Thymus (tissue), 11 donors: ENCODE results near the gene RNU1-3. TPM values are rescaled to one million over a fixed set of nuclear protein-coding genes. Genes with fewer than 3 reads are reported as not detected.
"Not testable (repeated sequence)": the region's sequence is repeated elsewhere in the genome, so short reads cannot be mapped to it uniquely, and the experiment has no call there.

ENCODE experiments used
- DNase-seq, 9 donors: peaks; one replicate each; pipeline ENCODE4 v3.0.0-alpha.2; 2013; ENCODE audit warnings: low spot score in 9 of 9, low read depth in 6 of 9, missing footprints in 1 of 9
- H3K27ac ChIP-seq, 2 donors: one replicate each; pipeline ENCODE4 v1.5.1; 2013; ENCODE audit warnings: control low read depth in 1 of 2, low read depth in 1 of 2, low read length in 1 of 2, mild to moderate bottlenecking in 1 of 2, moderate library complexity in 1 of 2
- H3K27me3 ChIP-seq, 2 donors: one replicate each; pipeline ENCODE4 v1.5.1; 2013; ENCODE audit warnings: low read length in 1 of 2; ENCODE audit not compliant: control insufficient read depth in 2 of 2, insufficient read depth in 1 of 2
- H3K36me3 ChIP-seq, 2 donors: one replicate each; pipeline ENCODE4 v1.5.1; 2013; ENCODE audit warnings: low read length in 1 of 2, mild to moderate bottlenecking in 1 of 2, moderate library complexity in 1 of 2; ENCODE audit not compliant: control insufficient read depth in 2 of 2, insufficient read depth in 2 of 2
- H3K4me1 ChIP-seq, 2 donors: one replicate each; pipeline ENCODE4 v1.5.1; 2013; ENCODE audit warnings: low read length in 2 of 2; ENCODE audit not compliant: control insufficient read depth in 2 of 2, insufficient read depth in 2 of 2
- H3K4me3 ChIP-seq, 2 donors: one replicate each; pipeline ENCODE4 v1.5.1; 2013; ENCODE audit warnings: low read length in 2 of 2, control low read depth in 1 of 2, mild to moderate bottlenecking in 1 of 2
- H3K9me3 ChIP-seq, 2 donors: one replicate each; pipeline ENCODE4 v1.5.1; 2013; ENCODE audit warnings: low read length in 1 of 2, mild to moderate bottlenecking in 1 of 2; ENCODE audit not compliant: control insufficient read depth in 2 of 2, insufficient read depth in 1 of 2
- WGBS: extraction: QIAGEN DNeasy Blood & Tissue Kit; methylation state at CpG from one replicate; pipeline ENCODE4 v1.1.7; 2013; 5-methylcytosine and 5-hydroxymethylcytosine counted together
- polyA plus RNA-seq: library from polyadenylated mRNA; stranded (reverse); fragments of 200-250 nt; gene quantifications from one replicate; pipeline ENCODE4 v1.2.3, GENCODE V29; 2013
- total RNA-seq: library from RNA; stranded (reverse); fragments of 120-200 nt; gene quantifications from one replicate; pipeline ENCODE4 v1.2.4, GENCODE V29; 2013
- donor health status: healthy.

RNU1-3 gene
- total and polyA plus RNA-seq, 2 donors, result 17,380 TPM; not detected in 1

- DNase-seq, result no peak
Measured at GRCh38 chr1:16625497-16626408, 41.0 kb downstream of the RNU1-3 start.

GRCh38 chr1:16623812-16624719, 42.7 kb downstream of the RNU1-3 start:
- 95% methylated on average over 27 of the region's 27 CpGs for WGBS
- DNase-seq, result peak in 1 of 9 donors; percentile 44
- not testable (repeated sequence) for H3K4me1 ChIP-seq, H3K27me3 ChIP-seq, H3K27ac ChIP-seq, H3K9me3 ChIP-seq, H3K4me3 ChIP-seq
- peaks cover 63 to 80% of the 10 kb centered on the region in 2 donors for H3K36me3 ChIP-seq

More at GRCh38 chr1:16625497-16626408, 41.0 kb downstream of the RNU1-3 start:
- 94% methylated on average over 25 of the region's 25 CpGs for WGBS
- Histone ChIP-seq H3K4me3 (no peak overlapping the region), H3K36me3 (peaks cover 79 to 91% of the 10 kb centered on the region in 2 donors), H3K27ac (no peak overlapping the region), H3K9me3 (peaks cover 0 to 9% of the 10 kb centered on the region in 2 donors), H3K27me3 (no peaks in the 10 kb centered on the region), H3K4me1 (peaks cover 0 to 4% of the 10 kb centered on the region in 2 donors)

GRCh38 chr1:16623337-16623736, 43.4 kb downstream of the RNU1-3 start:
- not testable (repeated sequence) for H3K4me3 ChIP-seq, H3K9me3 ChIP-seq, H3K27ac ChIP-seq, H3K4me1 ChIP-seq, H3K27me3 ChIP-seq, DNase-seq
- peaks cover 60 to 80% of the 10 kb centered on the region in 2 donors for H3K36me3 ChIP-seq
- 91% methylated on average over 7 of the region's 7 CpGs for WGBS

- 98% methylated on average over 9 of the region's 9 CpGs for WGBS
- not testable (repeated sequence) for H3K27ac ChIP-seq
Measured at GRCh38 chr1:16621681-16622315, 45.0 kb downstream of the RNU1-3 start.

GRCh38 chr1:16621300-16621658, 45.5 kb downstream of the RNU1-3 start:
- peaks cover 0 to 9% of the 10 kb centered on the region in 2 donors for H3K9me3 ChIP-seq
- H3K27me3 ChIP-seq, result no peaks in the 10 kb centered on the region
- DNase-seq, result no peak
- no peak overlapping the region for H3K4me3 ChIP-seq
- peaks cover 0 to 4% of the 10 kb centered on the region in 2 donors for H3K4me1 ChIP-seq
- no peak overlapping the region for H3K27ac ChIP-seq
- WGBS, result 99% methylated on average over 2 of the region's 2 CpGs
- peaks cover 52 to 72% of the 10 kb centered on the region in 2 donors for H3K36me3 ChIP-seq

More at GRCh38 chr1:16621681-16622315, 45.0 kb downstream of the RNU1-3 start:
- not testable (repeated sequence) for DNase-seq, H3K4me3 ChIP-seq, H3K9me3 ChIP-seq, H3K27me3 ChIP-seq, H3K4me1 ChIP-seq
- H3K36me3 ChIP-seq, result peaks cover 56 to 77% of the 10 kb centered on the region in 2 donors

GRCh38 chr1:16619803-16620501, 46.8 kb downstream of the RNU1-3 start:
- WGBS, result 97% methylated on average over 21 of the region's 21 CpGs
- not testable (repeated sequence) for H3K27ac ChIP-seq, H3K4me1 ChIP-seq, H3K27me3 ChIP-seq, DNase-seq, H3K4me3 ChIP-seq, H3K9me3 ChIP-seq
- H3K36me3 ChIP-seq, result peaks cover 41 to 59% of the 10 kb centered on the region in 2 donors

GRCh38 chr1:16618719-16619118, 48.0 kb downstream of the RNU1-3 start:
- DNase-seq, result no peak
- 93% methylated on average over 15 of the region's 15 CpGs for whole genome bisulfite sequencing
- Histone ChIP-seq H3K27me3 (peaks cover 9 to 16% of the 10 kb centered on the region in 2 donors), H3K4me3 (no peak overlapping the region), H3K36me3 (peaks cover 29 to 47% of the 10 kb centered on the region in 2 donors), H3K27ac (no peak overlapping the region), H3K4me1 (peaks cover 2% of the 10 kb centered on the region in 2 donors), H3K9me3 (peaks cover under 1 to 5% of the 10 kb centered on the region in 2 donors)

GRCh38 chr1:16617778-16618580, 48.8 kb downstream of the RNU1-3 start:
- no peak for DNase-seq

More at GRCh38 chr1:16617778-16618580, 48.8 kb downstream of the RNU1-3 start:
- 94% methylated on average over 7 of the region's 7 CpGs for WGBS
- H3K9me3 ChIP-seq, result peaks cover 2 to 9% of the 10 kb centered on the region in 2 donors
- peaks cover 5 to 6% of the 10 kb centered on the region in 2 donors for H3K4me1 ChIP-seq
- H3K27me3 ChIP-seq, result peaks cover 14 to 23% of the 10 kb centered on the region in 2 donors
- H3K36me3 ChIP-seq, result peaks cover 24 to 41% of the 10 kb centered on the region in 2 donors
- no peak overlapping the region for H3K4me3 ChIP-seq
- no peak overlapping the region for H3K27ac ChIP-seq
